Medulla oblongata (tissue), 1 donor: ENCODE results near the gene RASL11B.

Experiments
- DNase-seq: peaks from one replicate; pipeline ENCODE4 v3.0.0-alpha.2; 2015; ENCODE audit errors: extremely low spot score

Gene RASL11B

DNA sequence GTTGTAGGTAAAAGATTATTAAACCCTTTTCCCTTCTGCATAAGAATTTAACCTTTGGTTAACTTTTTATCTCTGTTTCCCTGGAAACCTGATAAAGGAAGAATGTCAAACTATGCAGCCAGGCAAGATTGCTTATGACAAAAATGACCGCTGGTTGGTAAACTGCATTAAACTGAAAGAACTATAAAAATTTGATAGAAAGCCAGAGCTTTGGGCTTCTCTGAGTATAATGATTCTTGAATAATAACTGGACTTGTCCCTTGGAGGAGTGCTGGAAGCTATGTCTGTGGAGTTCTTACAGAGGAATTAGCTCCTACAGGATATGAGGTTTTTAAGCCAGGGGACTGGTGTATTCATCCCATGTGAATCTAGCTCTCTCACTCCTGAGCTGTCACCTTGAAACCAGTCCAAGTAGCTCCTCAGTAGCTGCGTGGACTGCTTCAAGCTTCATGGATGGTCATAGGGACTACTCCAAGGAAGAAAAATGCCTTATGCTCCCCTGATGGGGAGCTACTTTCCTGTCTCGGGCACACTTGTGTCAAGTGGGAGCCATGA, 52.0 kb downstream of the RASL11B start:
- no peak for DNase-seq

GRCh38 chr4:52915191-52915590, 53.1 kb downstream of the RASL11B start:
- DNase-seq = no peak

DNA sequence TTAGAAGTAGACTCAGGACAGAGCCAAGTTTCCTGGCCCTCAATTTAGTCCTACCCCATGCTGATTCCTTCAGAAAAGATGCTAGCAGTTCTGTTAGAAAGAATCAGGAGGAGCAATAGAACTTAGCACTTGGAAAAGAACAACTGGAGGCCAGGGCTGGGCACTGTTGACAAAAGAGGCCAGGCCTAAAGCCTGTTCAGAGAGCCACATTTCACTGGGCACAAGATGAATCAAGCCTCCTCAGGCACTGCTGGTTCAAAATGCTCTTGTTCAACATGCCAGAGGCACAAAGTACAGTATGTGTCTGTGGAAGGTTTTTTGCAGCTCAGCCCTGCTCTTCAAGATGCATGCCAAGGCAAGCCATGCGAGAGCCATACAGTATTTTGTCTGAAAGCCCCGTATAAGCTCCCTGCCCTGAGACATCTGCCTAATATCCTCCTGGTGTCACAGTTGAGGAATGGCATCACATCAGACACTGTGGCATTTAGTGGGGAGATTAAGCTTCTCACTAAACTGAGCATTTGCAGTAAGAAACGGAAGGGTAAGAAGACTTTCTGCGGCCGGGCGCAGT, 53.7 kb downstream of the RASL11B start:
- peak; percentile 39 for DNase-seq
